DND-41 (cell line): ENCODE results near the gene MTG1.

ENCODE experiments used
- ATAC-seq: fragments of 200-7000 bp; cut with Tn5 transposase; 3 replicates; pipeline ENCODE4 v1.9.1; 2021; ENCODE audit warnings: low read depth; ENCODE audit not compliant: insufficient read depth
- DNase-seq: peaks from one replicate; pipeline ENCODE4 v3.0.0-alpha.2; 2020
- H2AFZ ChIP-seq: 2 replicates; pipeline ENCODE4 v1.6.0; 2012; ENCODE audit warnings: low read depth, low read length
- H3K27ac ChIP-seq: 2 replicates; pipeline ENCODE4 v1.5.1; 2012; ENCODE audit warnings: low read length, inconsistent platforms
- H3K27me3 ChIP-seq: fragments of 200-600 bp; sonication (generic); 2 replicates; pipeline ENCODE4 v1.6.0; 2012; ENCODE audit warnings: low read length, mild to moderate bottlenecking, inconsistent platforms; ENCODE audit not compliant: insufficient read depth, poor library complexity
- H3K36me3 ChIP-seq: 2 replicates; pipeline ENCODE4 v1.5.1; 2012; ENCODE audit warnings: low read length, inconsistent platforms; ENCODE audit not compliant: insufficient read depth
- H3K4me1 ChIP-seq: 2 replicates; pipeline ENCODE4 v1.5.1; 2012; ENCODE audit warnings: mild to moderate bottlenecking, low read length; ENCODE audit not compliant: insufficient read depth
- H3K4me2 ChIP-seq: 2 replicates; pipeline ENCODE4 v1.6.0; 2012; ENCODE audit warnings: mild to moderate bottlenecking, moderate library complexity, low read length, inconsistent platforms; ENCODE audit not compliant: insufficient read depth
- H3K4me3 ChIP-seq, 2 experiments: fragments of 200-600 bp in 1 of 2; shearing (Covaris generic) in 1 of 2; 2 replicates each; pipeline ENCODE4 v1.5.1; 2012 to 2016; ENCODE audit warnings: inconsistent platforms in 2 of 2, low read length in 2 of 2, mild to moderate bottlenecking in 2 of 2, low read depth in 1 of 2, moderate library complexity in 1 of 2
- H3K79me2 ChIP-seq: 2 replicates; pipeline ENCODE4 v1.6.0; 2012; ENCODE audit warnings: low read length, inconsistent platforms; ENCODE audit not compliant: insufficient read depth
- H3K9ac ChIP-seq: 2 replicates; pipeline ENCODE4 v1.6.0; 2012; ENCODE audit warnings: low read depth, mild to moderate bottlenecking, inconsistent platforms, low read length, moderate library complexity
- H3K9me3 ChIP-seq: 2 replicates; pipeline ENCODE4 v1.5.1; 2012; ENCODE audit warnings: low read length, moderate library complexity, mild to moderate bottlenecking, inconsistent platforms; ENCODE audit not compliant: insufficient read depth, severe bottlenecking
- H4K20me1 ChIP-seq: 2 replicates; pipeline ENCODE4 v1.6.0; 2012; ENCODE audit warnings: low read length; ENCODE audit not compliant: insufficient read depth
- EZH2 ChIP-seq: IDR thresholded peaks from 3 replicates; pipeline ENCODE4 v1.6.1; 2012; ENCODE audit warnings: borderline replicate concordance, low read depth, mild to moderate bottlenecking, moderate library complexity, low read length, inconsistent platforms; ENCODE audit not compliant: severe bottlenecking
- TF ChIP-seq, protein P1 (sequence below): IDR thresholded peaks from 2 replicates; pipeline ENCODE4 v1.5.1; 2012; ENCODE audit warnings: borderline replicate concordance, low read length, moderate library complexity, mild to moderate bottlenecking; ENCODE audit not compliant: poor library complexity, severe bottlenecking; ENCODE audit errors: extremely low read depth

MTG1 gene

DNA sequence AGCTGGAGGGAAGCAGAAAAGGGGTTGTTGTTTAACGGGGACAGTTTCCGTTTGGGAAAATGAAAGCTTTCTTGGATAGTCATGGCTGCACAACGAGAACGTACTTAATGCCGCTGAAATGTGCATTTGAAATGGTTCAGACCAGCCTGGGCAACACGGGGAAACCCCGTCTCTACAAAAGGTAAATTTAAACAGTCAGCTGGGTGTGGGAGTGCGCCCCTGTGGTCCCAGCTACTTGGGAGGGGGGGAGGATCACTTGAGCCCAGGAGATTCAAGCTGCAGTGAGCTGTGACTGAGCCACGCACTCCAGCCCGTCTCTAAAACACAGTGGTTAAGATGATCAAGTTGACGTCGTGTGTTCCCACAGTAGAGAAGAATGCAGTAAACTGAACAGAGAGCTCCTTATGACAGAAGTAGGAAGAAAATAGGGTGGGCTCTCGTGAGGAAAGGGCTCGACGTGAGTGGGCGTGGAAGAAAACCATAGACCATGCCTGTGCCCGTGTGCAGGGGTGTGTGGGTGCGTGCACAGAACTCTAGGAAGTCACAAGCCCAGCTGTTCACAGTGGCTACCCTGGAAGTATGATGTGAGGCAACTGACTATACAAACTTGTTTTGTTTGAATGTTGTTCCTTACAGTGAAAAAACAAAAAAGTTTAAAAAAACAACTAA lies 32.0 kb upstream of the MTG1 start:
- Histone ChIP-seq H3K4me2 (no peak overlapping the region), H3K9me3 (no peaks in the 10 kb centered on the region), H3K79me2 (no peaks in the 10 kb centered on the region), H3K27ac (no peak overlapping the region), H3K4me1 (peaks cover 5% of the 10 kb centered on the region), H3K27me3 (no peaks in the 10 kb centered on the region), H2AFZ (no peak overlapping the region), H3K4me3 (no peak overlapping the region), H4K20me1 (no peaks in the 10 kb centered on the region; the same call in 1 of the 2 replicates), H3K9ac (no peak overlapping the region), H3K36me3 (peaks cover 46% of the 10 kb centered on the region)
- no peak for TF ChIP-seq EZH2
- TF ChIP-seq, protein P1, sequence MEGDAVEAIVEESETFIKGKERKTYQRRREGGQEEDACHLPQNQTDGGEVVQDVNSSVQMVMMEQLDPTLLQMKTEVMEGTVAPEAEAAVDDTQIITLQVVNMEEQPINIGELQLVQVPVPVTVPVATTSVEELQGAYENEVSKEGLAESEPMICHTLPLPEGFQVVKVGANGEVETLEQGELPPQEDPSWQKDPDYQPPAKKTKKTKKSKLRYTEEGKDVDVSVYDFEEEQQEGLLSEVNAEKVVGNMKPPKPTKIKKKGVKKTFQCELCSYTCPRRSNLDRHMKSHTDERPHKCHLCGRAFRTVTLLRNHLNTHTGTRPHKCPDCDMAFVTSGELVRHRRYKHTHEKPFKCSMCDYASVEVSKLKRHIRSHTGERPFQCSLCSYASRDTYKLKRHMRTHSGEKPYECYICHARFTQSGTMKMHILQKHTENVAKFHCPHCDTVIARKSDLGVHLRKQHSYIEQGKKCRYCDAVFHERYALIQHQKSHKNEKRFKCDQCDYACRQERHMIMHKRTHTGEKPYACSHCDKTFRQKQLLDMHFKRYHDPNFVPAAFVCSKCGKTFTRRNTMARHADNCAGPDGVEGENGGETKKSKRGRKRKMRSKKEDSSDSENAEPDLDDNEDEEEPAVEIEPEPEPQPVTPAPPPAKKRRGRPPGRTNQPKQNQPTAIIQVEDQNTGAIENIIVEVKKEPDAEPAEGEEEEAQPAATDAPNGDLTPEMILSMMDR, result no peak
- DNase-seq (no peak), ATAC-seq (no peak)

DNA sequence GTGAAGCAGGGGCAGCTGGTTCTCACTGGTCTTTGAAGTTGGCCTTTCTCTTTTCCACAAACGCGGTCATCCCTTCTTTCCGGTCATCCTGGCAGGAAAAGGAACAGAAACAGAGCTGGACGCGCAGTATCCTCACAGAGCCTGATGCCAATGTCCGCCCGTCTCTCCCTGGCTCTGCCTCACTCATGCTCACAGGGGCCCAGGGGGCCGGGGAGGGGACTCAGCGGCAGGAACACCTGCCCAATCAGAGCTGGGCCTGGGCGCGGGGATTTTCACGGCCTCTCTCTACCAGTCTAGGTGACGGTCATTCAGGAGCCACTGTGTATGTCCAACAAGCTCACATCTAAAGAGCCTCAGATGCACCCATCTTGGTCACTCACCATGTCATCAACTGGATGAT lies 31.1 kb upstream of the MTG1 start:
- H3K9ac ChIP-seq, result no peak overlapping the region
- ATAC-seq, result no peak
- DNase-seq, result no peak

DNA sequence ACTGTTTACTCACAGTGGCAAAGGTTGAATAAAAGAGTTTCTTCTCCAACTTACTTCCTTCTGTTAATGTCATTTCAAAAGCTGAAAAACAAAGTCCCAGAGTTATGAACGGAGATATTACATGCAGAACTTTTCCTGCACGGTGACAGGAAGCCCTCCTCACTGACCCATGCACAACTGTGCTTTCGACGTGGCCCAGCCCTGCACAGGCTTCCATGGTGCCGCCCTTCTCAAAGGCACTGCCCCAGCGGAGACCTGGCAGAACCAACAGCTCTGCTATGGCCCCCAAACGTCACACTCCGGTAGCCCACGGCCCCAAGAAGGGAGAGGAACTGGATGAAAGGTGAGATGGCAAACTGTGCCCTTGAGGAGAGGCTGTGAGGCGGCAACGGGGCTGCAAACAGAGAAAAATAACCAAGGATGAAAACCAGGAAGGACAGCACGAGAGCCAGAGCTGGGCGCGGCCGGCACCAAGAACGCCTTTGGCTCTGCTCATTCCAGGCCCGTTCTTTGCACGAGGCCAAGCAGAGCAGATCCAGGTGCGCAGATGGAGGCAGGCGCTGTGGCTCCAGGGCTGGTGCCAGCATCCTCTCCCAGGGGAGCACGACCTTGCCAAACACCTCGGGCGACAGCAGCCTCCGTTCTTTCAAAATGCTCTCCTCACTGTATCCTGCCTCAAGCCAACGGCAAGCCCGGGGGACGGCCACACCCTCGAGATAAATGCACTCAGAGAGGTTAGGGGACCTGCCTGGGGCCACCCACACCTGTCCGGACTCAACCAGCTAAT lies 29.1 kb upstream of the MTG1 start:
- H3K9me3 ChIP-seq, result no peaks in the 10 kb centered on the region
- H3K4me1 ChIP-seq, result no peaks in the 10 kb centered on the region
- H3K4me2 ChIP-seq, result no peak overlapping the region
- TF ChIP-seq, protein P1, result no peak
- TF ChIP-seq EZH2, result no peak
- H2AFZ ChIP-seq, result no peak overlapping the region
- H3K27ac ChIP-seq, result no peak overlapping the region
- no peak overlapping the region for H3K9ac ChIP-seq
- no peaks in the 10 kb centered on the region for H3K27me3 ChIP-seq
- peaks cover 66% of the 10 kb centered on the region for H3K36me3 ChIP-seq
- DNase-seq (no peak), ATAC-seq (no peak)
- no peaks in the 10 kb centered on the region; the same call in 1 of the 2 replicates for H4K20me1 ChIP-seq
- H3K4me3 ChIP-seq, result no peak overlapping the region
- H3K79me2 ChIP-seq, result no peaks in the 10 kb centered on the region

More for the DNA sequence above, 31.1 kb upstream of the MTG1 start:
- peaks cover 47% of the 10 kb centered on the region for H3K36me3 ChIP-seq
- no peaks in the 10 kb centered on the region for H3K79me2 ChIP-seq
- no peaks in the 10 kb centered on the region; the same call in 1 of the 2 replicates for H4K20me1 ChIP-seq
- no peak overlapping the region for H3K4me2 ChIP-seq
- H3K27me3 ChIP-seq, result no peaks in the 10 kb centered on the region
- H2AFZ ChIP-seq, result no peak overlapping the region
- no peaks in the 10 kb centered on the region for H3K9me3 ChIP-seq
- H3K4me3 ChIP-seq, result no peak overlapping the region
- no peak overlapping the region for H3K27ac ChIP-seq
- TF ChIP-seq, protein P1, result no peak
- TF ChIP-seq EZH2, result no peak
- H3K4me1 ChIP-seq, result no peaks in the 10 kb centered on the region
